ENCODE measurements around the gene DSG1.
"Not testable (repeated sequence)": the region's sequence is repeated elsewhere in the genome, so short reads cannot be mapped to it uniquely, and the experiment has no call there.

DSG1 gene

GRCh38 chr18:31294199-31294747 is 23.7 kb upstream of the DSG1 start:
- no peak overlapping the region for H3K9ac ChIP-seq (ENCODE audit: low read depth, low read length)
- H3K27ac ChIP-seq (ENCODE audit: low read length): no peak overlapping the region
- H3K27me3 ChIP-seq (ENCODE audit: insufficient read depth, low read length): no peaks in the 10 kb centered on the region
- no peaks in the 10 kb centered on the region for H3K4me1 ChIP-seq (ENCODE audit: insufficient read depth, low read length)
- H3K9me3 ChIP-seq (ENCODE audit: insufficient read depth, low read depth, low read length): peaks cover 7% of the 10 kb centered on the region
- H3K4me3 ChIP-seq (ENCODE audit: low read length): no peak overlapping the region
- no peaks in the 10 kb centered on the region for H3K36me3 ChIP-seq (ENCODE audit: insufficient read depth, low read depth, low read length)

GRCh38 chr18:31297248-31297647 is 20.7 kb upstream of the DSG1 start:
- Histone ChIP-seq H3K4me3 (ENCODE audit: low read length) (no peak overlapping the region), H3K27me3 (ENCODE audit: insufficient read depth, low read length) (no peaks in the 10 kb centered on the region), H3K4me1 (ENCODE audit: insufficient read depth, low read length) (peaks cover 21% of the 10 kb centered on the region), H3K36me3 (ENCODE audit: insufficient read depth, low read depth, low read length) (no peaks in the 10 kb centered on the region), H3K9ac (ENCODE audit: low read depth, low read length) (no peak overlapping the region), H3K9me3 (ENCODE audit: insufficient read depth, low read depth, low read length) (no peaks in the 10 kb centered on the region; the same call in 1 of the 2 replicates), H3K27ac (ENCODE audit: low read length) (no peak overlapping the region)

GRCh38 chr18:31301201-31301655 is 16.7 kb upstream of the DSG1 start:
- Histone ChIP-seq H3K27me3 (ENCODE audit: insufficient read depth, low read length) (no peaks in the 10 kb centered on the region), H3K4me1 (ENCODE audit: insufficient read depth, low read length) (peaks cover 21% of the 10 kb centered on the region), H3K4me3 (ENCODE audit: low read length) (no peak overlapping the region), H3K9me3 (ENCODE audit: insufficient read depth, low read depth, low read length) (no peaks in the 10 kb centered on the region), H3K36me3 (ENCODE audit: insufficient read depth, low read depth, low read length) (no peaks in the 10 kb centered on the region), H3K27ac (ENCODE audit: low read length) (no peak overlapping the region), H3K9ac (ENCODE audit: low read depth, low read length) (no peak overlapping the region)

DNA sequence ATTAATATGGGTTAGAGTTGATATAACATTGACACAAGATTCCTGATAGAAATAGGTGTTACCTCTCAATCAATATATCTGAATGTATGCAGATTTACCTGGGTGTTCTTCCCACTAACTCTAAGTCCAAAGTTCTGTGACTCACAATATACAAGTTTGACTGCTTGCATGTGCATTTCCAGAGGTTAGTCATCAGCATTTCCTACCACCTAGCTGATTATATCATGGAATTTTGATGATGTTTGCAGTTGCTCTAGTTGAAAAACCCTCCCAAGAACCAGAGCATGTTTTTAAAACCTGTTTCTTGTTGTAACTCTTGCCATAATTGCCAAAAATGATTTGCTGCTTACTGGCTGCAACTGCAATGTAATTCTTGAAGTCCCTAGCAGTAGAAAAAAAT is 15.0 kb upstream of the DSG1 start:
- H3K27ac ChIP-seq (ENCODE audit: low read length): no peak overlapping the region
- H3K27me3 ChIP-seq (ENCODE audit: insufficient read depth, low read length): no peaks in the 10 kb centered on the region

GRCh38 chr18:31303771-31304170 is 14.2 kb upstream of the DSG1 start:
- H3K36me3 ChIP-seq (ENCODE audit: insufficient read depth, low read depth, low read length): no peaks in the 10 kb centered on the region
- H3K4me1 ChIP-seq (ENCODE audit: insufficient read depth, low read length): peaks cover 21% of the 10 kb centered on the region
- H3K9me3 ChIP-seq (ENCODE audit: insufficient read depth, low read depth, low read length): no peaks in the 10 kb centered on the region
- H3K27me3 ChIP-seq (ENCODE audit: insufficient read depth, low read length): no peaks in the 10 kb centered on the region
- H3K9ac ChIP-seq (ENCODE audit: low read depth, low read length): no peak overlapping the region
- H3K4me3 ChIP-seq (ENCODE audit: low read length): no peak overlapping the region
- H3K27ac ChIP-seq (ENCODE audit: low read length): no peak overlapping the region

More for the DNA sequence above, 15.0 kb upstream of the DSG1 start:
- no peak overlapping the region for H3K4me3 ChIP-seq (ENCODE audit: low read length)
- H3K9ac ChIP-seq (ENCODE audit: low read depth, low read length): no peak overlapping the region
- no peaks in the 10 kb centered on the region for H3K36me3 ChIP-seq (ENCODE audit: insufficient read depth, low read depth, low read length)
- H3K4me1 ChIP-seq (ENCODE audit: insufficient read depth, low read length): peaks cover 21% of the 10 kb centered on the region
- H3K9me3 ChIP-seq (ENCODE audit: insufficient read depth, low read depth, low read length): no peaks in the 10 kb centered on the region

- H3K27me3 ChIP-seq (ENCODE audit: insufficient read depth, low read length): no peaks in the 10 kb centered on the region
- H3K9me3 ChIP-seq (ENCODE audit: insufficient read depth, low read depth, low read length): no peaks in the 10 kb centered on the region
- H3K9ac ChIP-seq (ENCODE audit: low read depth, low read length): no peak overlapping the region
- H3K27ac ChIP-seq (ENCODE audit: low read length): no peak overlapping the region
- H3K36me3 ChIP-seq (ENCODE audit: insufficient read depth, low read depth, low read length): no peaks in the 10 kb centered on the region
- H3K4me3 ChIP-seq (ENCODE audit: low read length): no peak overlapping the region
- no peaks in the 10 kb centered on the region for H3K4me1 ChIP-seq (ENCODE audit: insufficient read depth, low read length)
Observed at GRCh38 chr18:31309115-31309514, 8.8 kb upstream of the DSG1 start.

DNA sequence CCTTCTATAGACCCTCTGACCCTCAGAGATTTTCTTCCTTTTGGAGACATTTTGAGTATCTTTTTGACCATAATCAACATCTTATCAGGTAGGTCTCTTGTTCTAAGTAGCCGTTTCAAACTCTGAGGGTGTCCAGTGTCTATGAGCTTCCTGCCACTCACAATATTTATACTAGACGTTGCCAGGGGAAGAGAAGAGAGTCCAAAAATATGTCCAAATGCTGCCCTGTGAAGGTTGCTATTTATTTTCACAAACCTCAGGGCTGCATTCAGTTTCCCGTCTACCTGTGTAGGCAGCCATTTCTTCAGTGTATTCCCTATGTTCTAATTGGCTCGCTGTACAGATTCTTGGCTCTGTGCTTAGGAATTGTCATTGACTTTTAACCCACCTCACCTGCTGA is 986 bp upstream of the DSG1 start:
- Histone ChIP-seq H3K4me3 (ENCODE audit: low read length) (no peak overlapping the region), H3K27ac (ENCODE audit: low read length) (no peak overlapping the region), H3K36me3 (ENCODE audit: insufficient read depth, low read depth, low read length) (no peaks in the 10 kb centered on the region), H3K9me3 (ENCODE audit: insufficient read depth, low read depth, low read length) (no peaks in the 10 kb centered on the region), H3K9ac (ENCODE audit: low read depth, low read length) (no peak overlapping the region), H3K4me1 (ENCODE audit: insufficient read depth, low read length) (no peaks in the 10 kb centered on the region), H3K27me3 (ENCODE audit: insufficient read depth, low read length) (no peaks in the 10 kb centered on the region)

DNA sequence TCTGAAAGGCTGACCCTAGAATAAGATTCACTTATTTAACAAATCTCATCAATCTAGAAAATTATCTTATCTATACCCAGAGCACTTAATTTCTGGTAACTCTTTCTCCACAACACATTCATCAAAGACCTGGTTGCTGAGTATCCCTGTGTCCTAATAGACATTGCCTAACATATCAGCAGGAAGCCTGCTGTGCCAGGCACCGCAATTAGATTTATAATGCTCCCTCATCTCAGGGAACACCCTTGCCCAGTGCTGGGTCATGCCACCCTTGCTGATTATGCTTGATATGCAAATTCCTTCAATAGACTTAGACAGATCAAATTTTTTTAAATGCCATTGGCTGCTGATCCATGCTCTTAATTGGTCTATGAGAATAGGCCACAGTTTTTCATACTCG is 3.8 kb downstream of the DSG1 start:
- no peak overlapping the region for H3K9ac ChIP-seq (ENCODE audit: low read depth, low read length)
- no peaks in the 10 kb centered on the region for H3K36me3 ChIP-seq (ENCODE audit: insufficient read depth, low read depth, low read length)
- no peaks in the 10 kb centered on the region for H3K27me3 ChIP-seq (ENCODE audit: insufficient read depth, low read length)

DNA sequence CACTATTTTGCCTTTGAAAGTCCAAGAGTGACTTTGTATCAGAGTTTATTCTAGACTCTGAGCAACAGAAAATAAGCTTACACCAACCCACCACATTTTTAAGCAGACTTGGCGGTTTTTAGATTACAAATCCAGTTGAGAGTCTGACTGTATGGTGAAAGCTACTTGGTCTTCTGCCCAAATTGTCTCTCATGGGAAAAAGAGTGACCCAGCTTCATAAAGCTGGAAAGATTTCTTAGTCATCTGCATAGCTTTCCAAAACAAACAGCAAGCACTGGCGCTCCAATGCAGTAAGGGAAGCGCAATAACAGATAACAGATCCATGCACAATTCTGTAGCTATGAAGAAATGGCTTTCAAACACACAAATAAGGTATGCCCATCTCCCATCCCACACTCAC is 7.1 kb downstream of the DSG1 start:
- Histone ChIP-seq H3K4me1 (ENCODE audit: insufficient read depth, low read length) (peaks cover 13% of the 10 kb centered on the region), H3K27ac (ENCODE audit: low read length) (no peak overlapping the region), H3K9ac (ENCODE audit: low read depth, low read length) (no peak overlapping the region)

More for the DNA sequence above, 3.8 kb downstream of the DSG1 start:
- H3K9me3 ChIP-seq (ENCODE audit: insufficient read depth, low read depth, low read length): no peaks in the 10 kb centered on the region
- H3K27ac ChIP-seq (ENCODE audit: low read length): no peak overlapping the region
- no peak overlapping the region for H3K4me3 ChIP-seq (ENCODE audit: low read length)
- no peaks in the 10 kb centered on the region for H3K4me1 ChIP-seq (ENCODE audit: insufficient read depth, low read length)

DNA sequence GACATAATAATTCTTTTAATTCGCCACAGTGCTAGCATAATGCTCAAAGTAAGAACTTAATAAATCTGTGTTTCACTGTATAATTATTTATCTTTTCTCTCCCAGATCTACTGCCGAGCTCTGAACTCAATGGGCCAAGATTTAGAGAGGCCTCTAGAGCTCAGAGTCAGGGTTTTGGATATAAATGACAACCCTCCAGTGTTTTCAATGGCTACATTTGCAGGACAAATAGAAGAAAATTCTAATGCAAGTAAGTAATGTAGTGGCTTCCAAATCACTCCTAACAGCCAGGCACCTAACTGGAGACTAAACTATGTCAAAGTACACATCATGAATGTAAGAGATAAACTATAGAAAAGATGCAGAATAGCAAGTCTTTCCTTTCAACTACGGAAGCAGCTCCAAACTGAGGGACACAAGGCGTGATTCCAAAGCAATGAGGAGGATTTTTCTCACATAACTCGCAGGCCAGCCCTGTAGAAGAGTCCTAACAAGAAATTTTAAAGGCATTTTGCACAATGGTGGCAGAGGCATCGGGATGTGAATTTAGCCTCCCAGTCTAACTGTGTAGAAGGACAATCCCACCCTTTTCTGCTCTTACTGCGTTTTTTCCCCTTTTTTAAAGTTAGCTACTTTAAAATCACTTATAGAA is 12.0 kb downstream of the DSG1 start:
- Histone ChIP-seq H3K4me1 (ENCODE audit: insufficient read depth, low read length) (peaks cover 18% of the 10 kb centered on the region), H3K27me3 (ENCODE audit: insufficient read depth, low read length) (no peaks in the 10 kb centered on the region), H3K36me3 (ENCODE audit: insufficient read depth, low read depth, low read length) (no peaks in the 10 kb centered on the region), H3K4me3 (ENCODE audit: low read length) (peak overlapping the region; percentile 49), H3K9ac (ENCODE audit: low read depth, low read length) (no peak overlapping the region), H3K27ac (ENCODE audit: low read length) (no peak overlapping the region), H3K9me3 (ENCODE audit: insufficient read depth, low read depth, low read length) (no peaks in the 10 kb centered on the region)

More for the DNA sequence above, 7.1 kb downstream of the DSG1 start:
- H3K27me3 ChIP-seq (ENCODE audit: insufficient read depth, low read length): no peaks in the 10 kb centered on the region
- no peaks in the 10 kb centered on the region for H3K36me3 ChIP-seq (ENCODE audit: insufficient read depth, low read depth, low read length)
- H3K4me3 ChIP-seq (ENCODE audit: low read length): no peak overlapping the region
- no peaks in the 10 kb centered on the region for H3K9me3 ChIP-seq (ENCODE audit: insufficient read depth, low read depth, low read length)

DNA sequence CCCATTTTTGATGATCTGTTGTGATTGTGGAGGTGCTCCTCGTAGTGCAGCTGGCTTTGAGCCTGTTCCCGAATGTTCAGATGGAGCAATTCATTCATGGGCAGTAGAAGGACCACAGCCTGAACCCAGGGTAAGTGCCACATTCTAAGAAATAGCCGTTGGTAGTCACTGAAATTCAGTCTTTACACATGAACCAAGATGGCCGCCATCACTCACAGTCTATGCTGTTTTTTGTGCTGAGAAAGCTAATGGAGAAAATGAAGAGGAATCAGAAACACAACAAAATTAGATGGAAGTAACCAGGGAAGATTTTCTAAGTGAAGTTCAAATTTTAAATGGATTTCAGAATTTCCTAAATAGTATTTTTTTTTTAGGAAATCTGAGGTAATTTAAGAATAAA is 25.5 kb downstream of the DSG1 start:
- no peak overlapping the region for H3K4me3 ChIP-seq (ENCODE audit: low read length)
- H3K27ac ChIP-seq (ENCODE audit: low read length): no peak overlapping the region
- H3K4me1 ChIP-seq (ENCODE audit: insufficient read depth, low read length): no peaks in the 10 kb centered on the region
- H3K9ac ChIP-seq (ENCODE audit: low read depth, low read length): no peak overlapping the region
- no peaks in the 10 kb centered on the region for H3K36me3 ChIP-seq (ENCODE audit: insufficient read depth, low read depth, low read length)
- no peaks in the 10 kb centered on the region for H3K9me3 ChIP-seq (ENCODE audit: insufficient read depth, low read depth, low read length)
- no peaks in the 10 kb centered on the region for H3K27me3 ChIP-seq (ENCODE audit: insufficient read depth, low read length)

GRCh38 chr18:31353336-31353735 is 35.4 kb downstream of the DSG1 start:
- not testable (repeated sequence) for H3K9me3 ChIP-seq (ENCODE audit: insufficient read depth, low read depth, low read length); H3K27me3 ChIP-seq (ENCODE audit: insufficient read depth, low read length); H3K36me3 ChIP-seq (ENCODE audit: insufficient read depth, low read depth, low read length); H3K27ac ChIP-seq (ENCODE audit: low read length); H3K4me3 ChIP-seq (ENCODE audit: low read length); H3K9ac ChIP-seq (ENCODE audit: low read depth, low read length); H3K4me1 ChIP-seq (ENCODE audit: insufficient read depth, low read length)

Data from iPS-20b (cell line).